ENCODE results near the gene OR6C65. TPM values are rescaled to one million over a fixed set of nuclear protein-coding genes. Genes with fewer than 3 reads are reported as not detected.
"Not testable (repeated sequence)": the region's sequence is repeated elsewhere in the genome, so short reads cannot be mapped to it uniquely, and the experiment has no call there.

OR6C65 gene
- total RNA-seq: not detected

- Histone ChIP-seq H3K9me3 (ENCODE audit: low read depth, low read length) (no peaks in the 10 kb centered on the region), H3K4me3 (ENCODE audit: low read length) (no peak within 1 kb of the TSS), H3K27me3 (ENCODE audit: insufficient read depth, low read length) (peaks cover 20% of the 10 kb centered on the region), H3K4me1 (ENCODE audit: insufficient read depth, low read length) (no peaks in the 10 kb centered on the region)
Observed at GRCh38 chr12:55400229-55400628, at the start of gene OR6C65. TSS of gene OR6C65 (plus strand) at chr12:55400529. CDS start at chr12:55400529, 0 bp downstream.

GRCh38 chr12:55355338-55355737 is 45.0 kb upstream of the OR6C65 start:
- H3K4me1 ChIP-seq (ENCODE audit: insufficient read depth, low read length); H3K9me3 ChIP-seq (ENCODE audit: low read depth, low read length); H3K4me3 ChIP-seq (ENCODE audit: low read length); H3K27me3 ChIP-seq (ENCODE audit: insufficient read depth, low read length): not testable (repeated sequence)

- no peaks in the 10 kb centered on the region for H3K9me3 ChIP-seq (ENCODE audit: low read depth, low read length)
- no peak within 1 kb of the TSS for H3K4me3 ChIP-seq (ENCODE audit: low read length)
- H3K4me1 ChIP-seq (ENCODE audit: insufficient read depth, low read length): no peaks in the 10 kb centered on the region
- peaks cover 7% of the 10 kb centered on the region for H3K27me3 ChIP-seq (ENCODE audit: insufficient read depth, low read length)
Observed at GRCh38 chr12:55362675-55363074, 37.7 kb upstream of the OR6C65 start, which contains the start of gene OR6C75. TSS of gene OR6C75 (plus strand) at chr12:55362975. CDS start at chr12:55365111, 2,136 bp downstream.

GRCh38 chr12:55365086-55365485 is 35.2 kb upstream of the OR6C65 start:
- Histone ChIP-seq H3K4me1 (ENCODE audit: insufficient read depth, low read length) (no peaks in the 10 kb centered on the region), H3K9me3 (ENCODE audit: low read depth, low read length) (no peaks in the 10 kb centered on the region), H3K27me3 (ENCODE audit: insufficient read depth, low read length) (peaks cover 10% of the 10 kb centered on the region), H3K4me3 (ENCODE audit: low read length) (no peak overlapping the region)

- H3K27me3 ChIP-seq (ENCODE audit: insufficient read depth, low read length): peaks cover 4% of the 10 kb centered on the region
- H3K4me1 ChIP-seq (ENCODE audit: insufficient read depth, low read length): no peaks in the 10 kb centered on the region
- H3K4me3 ChIP-seq (ENCODE audit: low read length): no peak overlapping the region
- H3K9me3 ChIP-seq (ENCODE audit: low read depth, low read length): no peaks in the 10 kb centered on the region
Observed at GRCh38 chr12:55372521-55372920, 27.8 kb upstream of the OR6C65 start.

GRCh38 chr12:55385891-55386290 is 14.4 kb upstream of the OR6C65 start:
- H3K27me3 ChIP-seq (ENCODE audit: insufficient read depth, low read length): peaks cover 7% of the 10 kb centered on the region
- no peaks in the 10 kb centered on the region for H3K9me3 ChIP-seq (ENCODE audit: low read depth, low read length)
- no peak overlapping the region for H3K4me3 ChIP-seq (ENCODE audit: low read length)
- no peaks in the 10 kb centered on the region for H3K4me1 ChIP-seq (ENCODE audit: insufficient read depth, low read length)

GRCh38 chr12:55392032-55392795 is 8.1 kb upstream of the OR6C65 start:
- Histone ChIP-seq H3K4me3 (ENCODE audit: low read length) (no peak overlapping the region), H3K27me3 (ENCODE audit: insufficient read depth, low read length) (peaks cover 16% of the 10 kb centered on the region), H3K9me3 (ENCODE audit: low read depth, low read length) (no peaks in the 10 kb centered on the region), H3K4me1 (ENCODE audit: insufficient read depth, low read length) (no peaks in the 10 kb centered on the region)

GRCh38 chr12:55396326-55396725 is 4.0 kb upstream of the OR6C65 start:
- Histone ChIP-seq H3K27me3 (ENCODE audit: insufficient read depth, low read length) (peaks cover 16% of the 10 kb centered on the region), H3K4me1 (ENCODE audit: insufficient read depth, low read length) (no peaks in the 10 kb centered on the region), H3K9me3 (ENCODE audit: low read depth, low read length) (no peaks in the 10 kb centered on the region), H3K4me3 (ENCODE audit: low read length) (no peak overlapping the region)

- Histone ChIP-seq H3K4me1 (ENCODE audit: insufficient read depth, low read length) (no peaks in the 10 kb centered on the region), H3K27me3 (ENCODE audit: insufficient read depth, low read length) (peaks cover 12% of the 10 kb centered on the region), H3K4me3 (ENCODE audit: low read length) (no peak overlapping the region), H3K9me3 (ENCODE audit: low read depth, low read length) (peaks cover 4% of the 10 kb centered on the region)
Observed at GRCh38 chr12:55407866-55408265, 7.5 kb downstream of the OR6C65 start.

GRCh38 chr12:55409133-55409532 is 8.8 kb downstream of the OR6C65 start:
- not testable (repeated sequence) for H3K9me3 ChIP-seq (ENCODE audit: low read depth, low read length); H3K4me3 ChIP-seq (ENCODE audit: low read length); H3K27me3 ChIP-seq (ENCODE audit: insufficient read depth, low read length); H3K4me1 ChIP-seq (ENCODE audit: insufficient read depth, low read length)

- not testable (repeated sequence) for H3K9me3 ChIP-seq (ENCODE audit: low read depth, low read length); H3K4me3 ChIP-seq (ENCODE audit: low read length); H3K4me1 ChIP-seq (ENCODE audit: insufficient read depth, low read length)
- peaks cover 26% of the 10 kb centered on the region for H3K27me3 ChIP-seq (ENCODE audit: insufficient read depth, low read length)
Observed at GRCh38 chr12:55412138-55412537, 11.8 kb downstream of the OR6C65 start.

GRCh38 chr12:55413498-55414388 is 13.4 kb downstream of the OR6C65 start:
- H3K4me1 ChIP-seq (ENCODE audit: insufficient read depth, low read length); H3K9me3 ChIP-seq (ENCODE audit: low read depth, low read length); H3K4me3 ChIP-seq (ENCODE audit: low read length): not testable (repeated sequence)
- H3K27me3 ChIP-seq (ENCODE audit: insufficient read depth, low read length): peaks cover 33% of the 10 kb centered on the region

GRCh38 chr12:55414396-55414823 is 14.1 kb downstream of the OR6C65 start:
- not testable (repeated sequence) for H3K4me3 ChIP-seq (ENCODE audit: low read length); H3K4me1 ChIP-seq (ENCODE audit: insufficient read depth, low read length); H3K9me3 ChIP-seq (ENCODE audit: low read depth, low read length)
- peaks cover 37% of the 10 kb centered on the region for H3K27me3 ChIP-seq (ENCODE audit: insufficient read depth, low read length)

GRCh38 chr12:55414889-55415288 is 14.6 kb downstream of the OR6C65 start:
- H3K27me3 ChIP-seq (ENCODE audit: insufficient read depth, low read length): peaks cover 38% of the 10 kb centered on the region
- not testable (repeated sequence) for H3K9me3 ChIP-seq (ENCODE audit: low read depth, low read length); H3K4me1 ChIP-seq (ENCODE audit: insufficient read depth, low read length); H3K4me3 ChIP-seq (ENCODE audit: low read length)

- H3K9me3 ChIP-seq (ENCODE audit: low read depth, low read length): no peaks in the 10 kb centered on the region
- H3K4me1 ChIP-seq (ENCODE audit: insufficient read depth, low read length): no peaks in the 10 kb centered on the region
- H3K27me3 ChIP-seq (ENCODE audit: insufficient read depth, low read length): peaks cover 42% of the 10 kb centered on the region
- no peak overlapping the region for H3K4me3 ChIP-seq (ENCODE audit: low read length)
Observed at GRCh38 chr12:55416961-55417360, 16.6 kb downstream of the OR6C65 start.

All from mononuclear cell (primary cell).